GM19240 (cell line): ENCODE measurements around the gene FOXO3.

ENCODE experiments used
- DNase-seq: peaks from one replicate; pipeline ENCODE4 v3.0.0; 2011; ENCODE audit warnings: low spot score; ENCODE audit not compliant: insufficient read length

The FOXO3 gene

DNA sequence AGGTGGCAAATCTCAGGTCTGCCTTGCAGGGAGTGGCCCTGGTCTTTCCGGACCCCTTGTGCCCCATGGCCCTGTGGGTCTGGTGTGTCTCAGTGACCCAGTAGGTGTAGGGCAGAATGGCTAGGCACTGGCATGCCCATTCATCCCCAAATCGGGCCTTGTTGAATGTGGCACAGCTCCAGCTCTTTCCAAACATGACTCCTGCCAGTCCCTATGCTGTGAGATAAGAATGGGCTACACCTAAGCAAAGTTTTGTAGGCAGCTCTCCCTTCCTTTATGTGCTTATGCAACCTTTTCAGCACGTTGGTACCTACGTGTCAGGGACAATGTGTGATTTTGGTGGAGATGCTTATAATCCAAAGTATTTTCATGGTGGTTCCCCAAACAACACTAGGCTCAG is 33.9 kb downstream of the FOXO3 start:
- DNase-seq, result no peak

DNA sequence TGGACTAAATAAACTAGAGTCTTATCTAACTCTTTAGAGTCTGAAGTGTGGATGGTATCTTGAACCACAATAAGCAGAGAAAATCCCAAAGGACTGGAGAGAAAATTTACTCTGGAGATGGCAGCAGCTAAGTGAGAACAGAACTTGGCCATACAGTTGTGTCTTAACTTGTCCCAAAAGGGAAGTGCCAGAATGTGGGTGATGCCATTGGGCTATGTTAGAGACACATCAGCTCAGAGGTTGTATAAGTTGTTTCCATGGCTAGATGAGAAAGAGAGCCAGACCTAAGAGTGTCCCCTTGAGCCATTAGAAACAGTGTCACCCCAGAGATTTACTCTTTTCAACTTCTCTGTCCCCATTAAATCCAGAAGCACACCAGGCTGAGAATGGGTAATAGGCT is 36.2 kb downstream of the FOXO3 start:
- no peak for DNase-seq

GRCh38 chr6:108597572-108598304 is 37.0 kb downstream of the FOXO3 start:
- no peak for DNase-seq

DNA sequence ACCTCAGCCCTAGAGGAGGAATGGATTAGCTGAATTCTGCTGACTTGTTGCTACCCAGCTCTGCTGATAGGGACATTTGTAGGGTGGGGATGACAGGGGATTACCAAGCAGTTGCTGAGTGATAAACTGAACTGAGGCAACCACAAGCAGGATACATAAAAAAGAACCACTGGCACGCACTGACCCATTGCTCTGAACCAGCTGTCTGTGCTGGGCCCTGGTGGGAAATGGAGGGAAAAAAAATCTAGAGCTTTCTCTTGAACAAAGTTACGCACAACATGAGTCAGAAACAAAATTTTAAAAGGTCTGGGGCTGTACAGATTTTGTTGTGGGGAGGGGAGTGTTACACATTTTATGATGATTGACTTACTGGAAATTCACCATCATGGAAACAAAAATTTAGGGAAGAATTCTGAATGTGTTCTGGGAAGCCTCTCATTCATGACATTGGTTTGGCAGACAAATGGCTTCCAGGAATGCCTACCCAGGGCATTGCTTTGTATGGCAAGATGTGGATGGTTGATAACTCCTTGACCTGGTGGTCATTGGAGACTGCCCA is 37.7 kb downstream of the FOXO3 start:
- no peak for DNase-seq

- DNase-seq, result no peak
Measured at GRCh38 chr6:108604156-108604555, 43.4 kb downstream of the FOXO3 start.

DNA sequence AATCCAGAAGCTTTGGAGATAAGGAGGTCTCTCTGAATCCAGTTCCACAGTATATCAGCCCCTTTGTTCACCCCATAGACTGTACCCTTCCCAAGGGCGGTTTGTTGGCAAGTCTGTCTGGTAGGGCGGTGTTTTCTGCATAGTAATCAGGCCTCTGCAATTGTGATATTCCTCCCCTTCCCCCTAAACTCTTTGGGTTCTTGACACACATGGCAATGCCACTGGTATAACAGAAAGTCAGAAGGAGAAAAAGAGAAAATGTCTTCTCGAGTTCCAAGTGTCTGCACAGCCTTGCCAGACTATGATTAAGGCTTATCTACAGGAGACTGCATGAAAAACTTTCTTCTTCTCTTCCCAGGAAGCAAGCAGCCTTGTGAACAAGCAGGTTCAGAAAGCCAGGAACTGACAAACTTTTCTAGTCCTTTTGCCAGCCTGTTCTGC is 45.6 kb downstream of the FOXO3 start:
- DNase-seq, result no peak

- DNase-seq, result no peak
Measured at GRCh38 chr6:108608453-108609275, 47.9 kb downstream of the FOXO3 start.

DNA sequence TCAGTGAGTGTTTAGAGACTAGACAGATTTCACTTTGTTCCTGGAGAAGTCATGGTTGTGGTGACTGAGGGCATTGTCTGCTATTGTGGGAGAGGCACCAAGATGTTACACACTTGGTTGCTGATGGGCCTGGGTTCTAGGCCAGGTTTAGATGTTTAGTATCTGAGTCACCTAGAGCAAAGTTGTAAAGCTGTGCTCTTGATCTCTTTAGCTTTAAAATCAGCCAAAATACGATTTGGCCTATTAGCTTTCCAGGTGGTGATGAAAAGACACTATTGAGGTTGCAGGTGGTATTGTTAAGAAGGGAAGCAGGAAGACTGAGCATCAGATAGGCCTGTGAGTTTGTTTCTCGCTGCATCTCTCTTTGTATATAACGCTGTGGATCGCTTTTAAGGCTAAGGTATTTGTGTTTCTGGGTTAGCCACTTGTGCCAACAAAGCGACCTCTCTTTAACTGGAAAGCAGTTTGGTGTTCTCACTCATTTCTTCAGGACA is 48.6 kb downstream of the FOXO3 start:
- no peak for DNase-seq

DNA sequence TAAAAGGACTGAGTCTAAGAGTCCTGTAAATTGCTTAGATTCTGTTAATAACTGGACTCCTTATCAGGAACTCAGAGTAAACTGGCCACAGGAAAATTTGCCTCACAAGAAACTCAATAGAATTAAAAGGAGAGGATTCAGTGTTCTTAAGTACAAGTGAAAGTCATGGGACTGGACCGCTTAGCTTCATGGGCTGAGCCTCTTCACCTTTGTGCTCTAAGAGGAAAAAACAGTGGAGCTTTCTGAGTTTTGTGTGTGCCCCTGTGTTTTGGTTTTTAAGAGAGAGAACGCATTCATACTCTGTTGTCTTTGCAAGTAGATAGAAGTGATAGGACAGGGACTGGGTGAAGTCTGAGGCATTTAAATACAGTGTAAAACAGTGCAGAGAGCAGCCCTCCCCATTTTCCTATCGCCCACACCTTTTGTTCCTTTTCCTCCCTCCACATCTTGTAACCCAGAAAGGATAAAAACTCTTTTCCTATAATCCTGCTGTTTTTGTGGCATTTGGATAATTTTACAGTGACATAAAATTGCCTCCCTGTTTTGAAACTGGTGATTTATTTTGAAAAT is 49.6 kb downstream of the FOXO3 start:
- DNase-seq, result no peak

GRCh38 chr6:108610957-108611586 is 50.4 kb downstream of the FOXO3 start:
- no peak for DNase-seq

- DNase-seq, result no peak
Measured at GRCh38 chr6:108612852-108613251, 52.1 kb downstream of the FOXO3 start.

DNA sequence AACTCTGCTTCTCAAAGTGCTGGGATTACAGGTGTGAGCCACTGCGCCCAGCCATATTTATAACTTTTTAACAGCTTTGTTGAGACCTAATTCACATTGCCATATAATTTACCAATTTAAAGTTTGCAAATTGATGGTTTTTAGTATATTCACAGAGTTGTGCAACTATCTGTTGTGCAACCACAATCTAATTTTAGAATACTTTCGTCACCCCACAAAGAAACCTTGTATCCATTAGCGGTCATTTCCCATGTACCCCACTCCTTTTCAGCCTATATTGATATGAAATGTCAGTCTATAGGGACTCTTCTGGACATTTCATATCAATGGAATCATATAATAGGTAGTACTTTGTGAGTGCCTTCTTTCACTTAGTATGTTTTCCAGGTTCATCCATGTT is 55.8 kb downstream of the FOXO3 start:
- no peak for DNase-seq

DNA sequence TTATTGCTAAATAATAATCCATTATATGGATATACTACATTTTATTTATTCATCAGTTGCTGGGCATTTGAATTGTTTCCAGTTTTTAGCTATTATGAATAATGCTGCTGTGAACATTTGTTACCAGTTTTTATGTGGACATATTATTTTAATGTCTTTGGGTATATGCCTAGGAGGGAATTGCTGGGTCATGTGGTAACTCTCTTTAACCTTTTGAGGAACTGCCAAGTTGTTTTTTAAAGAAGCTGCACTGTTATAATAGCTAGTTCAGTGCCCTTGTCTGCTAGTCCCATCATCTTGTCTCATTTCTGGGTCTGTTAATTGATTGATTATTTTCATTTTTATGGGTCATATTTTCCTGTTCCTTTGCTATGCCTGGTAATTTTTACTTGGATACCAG is 56.3 kb downstream of the FOXO3 start:
- DNase-seq, result no peak

DNA sequence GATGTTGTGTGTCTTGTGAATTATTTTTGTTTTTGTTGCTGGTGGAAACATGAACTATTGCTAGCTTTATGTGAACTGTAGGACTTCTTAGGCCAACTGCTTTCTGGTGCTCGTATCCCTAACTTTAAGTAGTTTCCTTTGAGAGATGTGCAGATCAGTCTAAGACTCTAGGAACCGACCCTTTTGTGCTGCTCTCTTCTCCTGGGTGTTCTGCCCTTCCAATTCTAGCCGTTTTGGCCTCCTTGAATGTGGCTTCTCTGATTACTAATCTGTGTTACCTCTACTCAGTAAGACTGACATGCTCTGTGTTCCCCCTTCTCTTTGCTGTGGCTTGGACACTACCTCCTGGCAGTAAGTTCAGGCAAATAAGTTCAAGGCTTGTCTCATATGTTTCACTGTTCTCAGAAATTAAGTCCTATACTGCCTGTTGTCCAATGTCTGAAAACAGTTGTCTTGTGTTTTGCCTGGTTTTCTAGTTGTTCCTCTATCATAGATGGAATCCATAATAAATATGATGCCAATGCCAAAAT is 58.0 kb downstream of the FOXO3 start:
- DNase-seq, result no peak

DNA sequence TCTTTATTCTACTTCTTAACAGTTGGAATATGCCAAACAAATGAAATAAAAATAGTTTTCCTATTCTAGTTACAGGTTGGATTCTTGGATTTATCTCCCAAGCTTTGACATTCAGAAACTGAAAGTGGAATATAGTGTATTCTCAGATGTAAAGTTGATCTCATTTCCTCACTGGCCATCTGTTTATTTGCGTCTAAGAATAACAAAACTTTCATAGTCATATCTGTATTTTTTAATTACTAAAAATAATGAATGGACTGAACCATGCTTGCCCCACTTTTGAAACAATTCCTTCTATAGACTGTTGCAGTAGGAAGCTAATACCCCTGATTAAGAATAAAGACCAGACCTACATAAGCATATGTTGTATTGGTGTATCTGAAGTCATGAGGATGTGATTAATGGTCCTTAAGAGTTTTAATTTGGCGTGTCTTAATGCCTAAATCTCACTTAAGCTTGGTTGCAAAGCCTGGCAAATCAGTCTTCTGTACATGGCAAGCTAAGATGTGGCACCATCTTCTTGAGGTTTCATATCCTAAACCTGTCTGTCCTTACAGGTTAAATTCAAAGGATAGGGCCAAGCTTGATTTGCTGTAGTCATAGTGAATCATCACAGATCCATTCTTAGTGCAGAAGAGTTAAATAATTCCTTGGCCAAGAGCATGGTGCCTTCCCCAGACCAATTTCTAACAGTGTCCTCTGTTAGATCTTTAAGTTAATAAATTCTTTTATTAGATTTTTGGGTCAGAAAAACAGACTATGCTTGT is 58.9 kb downstream of the FOXO3 start:
- no peak for DNase-seq

DNA sequence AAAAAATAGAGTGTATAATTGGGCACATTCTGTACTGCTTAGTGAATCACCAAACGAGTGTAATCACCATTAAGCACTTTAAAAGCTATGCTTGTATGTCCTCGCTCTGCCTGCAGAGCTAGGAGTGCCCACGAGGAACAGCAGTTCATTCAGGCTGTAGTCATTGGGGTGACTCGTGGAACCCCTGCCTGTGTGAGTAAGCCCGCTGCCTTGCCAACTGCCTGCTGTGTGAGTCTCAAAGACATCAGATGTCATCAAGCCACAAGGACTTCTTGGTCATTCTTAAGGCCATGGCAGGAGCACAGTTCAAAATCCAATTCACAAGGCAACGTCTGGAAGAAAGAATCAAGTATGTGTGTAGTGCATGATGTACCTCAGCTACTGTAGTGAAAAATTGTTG is 60.4 kb downstream of the FOXO3 start:
- DNase-seq, result no peak

GRCh38 chr6:108622641-108623298 is 62.1 kb downstream of the FOXO3 start:
- no peak for DNase-seq

- DNase-seq, result no peak
Measured at GRCh38 chr6:108623995-108624394, 63.3 kb downstream of the FOXO3 start.

DNA sequence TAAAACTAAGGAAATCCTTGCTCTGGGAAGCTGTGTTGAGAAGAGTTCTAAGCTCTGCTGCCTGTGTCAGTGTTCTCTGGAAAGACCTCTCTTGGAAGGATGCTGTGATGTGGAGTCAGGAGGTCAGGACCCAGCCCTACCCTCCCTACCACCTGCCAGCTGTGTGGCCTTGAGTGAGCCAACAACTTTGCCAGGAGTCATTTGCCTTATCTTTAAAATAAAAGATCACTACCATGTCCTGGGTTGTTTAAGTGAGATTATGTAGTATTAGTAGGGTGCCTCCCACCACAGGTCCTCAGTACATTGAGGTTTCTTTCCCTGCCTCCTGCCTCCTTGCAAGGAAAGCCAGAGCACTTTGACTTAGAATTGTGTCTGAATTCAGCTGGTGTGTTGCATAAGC is 64.9 kb downstream of the FOXO3 start:
- DNase-seq, result no peak

GRCh38 chr6:108626777-108627176 is 66.1 kb downstream of the FOXO3 start:
- DNase-seq, result no peak
